Measurements from ENCODE around the gene SCLY. TPM values are rescaled to one million over a fixed set of nuclear protein-coding genes. Genes with fewer than 3 reads are reported as not detected.
A peak's percentile ranks its signal among the peaks of the same experiment; 100 is the strongest.
"Not testable (repeated sequence)": the region's sequence is repeated elsewhere in the genome, so short reads cannot be mapped to it uniquely, and the experiment has no call there.

Gene SCLY
- total and polyA plus RNA-seq, 12 donors = 8.3 to 14.5 (median 11.4) TPM

- Histone ChIP-seq H3K4me1 (peaks cover 0 to 21% (median 0%) of the 10 kb centered on the region in 9 donors), H3K27ac (no peak overlapping the region), H3K4me3 (no peak overlapping the region), H3K27me3 (peaks cover 0 to 6% (median 0%) of the 10 kb centered on the region in 7 donors), H3K9me3 (peaks cover 0 to 20% (median 8%) of the 10 kb centered on the region in 11 donors), H3K36me3 (no peaks in the 10 kb centered on the region)
- 53 to 54% methylated on average over 19 of the region's 19 CpGs for WGBS, 2 donors
- ATAC-seq (no peak), DNase-seq (no peak)
- TF ChIP-seq CTCF (IDR thresholded peaks at IDR 0.05) = no peak
- intact Hi-C loops (cut with DNase I) = no loop called here
These were observed 47.8 kb downstream of the SCLY start for GRCh38 chr2:238108423-238109183.

GRCh38 chr2:238113611-238114010 lies 52.8 kb downstream of the SCLY start:
- peaks cover 0 to 32% (median 24%) of the 10 kb centered on the region in 7 donors for H3K27me3 ChIP-seq
- no peak for TF ChIP-seq CTCF (IDR thresholded peaks at IDR 0.05)
- H3K4me1 ChIP-seq = peaks cover 0 to 8% (median 0%) of the 10 kb centered on the region in 9 donors
- peaks cover 0 to 20% (median 8%) of the 10 kb centered on the region in 11 donors for H3K9me3 ChIP-seq
- H3K4me3 ChIP-seq = no peak overlapping the region
- DNase-seq = peak in 1 of 2 donors; percentile 4
- no peaks in the 10 kb centered on the region for H3K36me3 ChIP-seq
- WGBS, 2 donors = 89 to 92% methylated on average over 13 of the region's 13 CpGs
- ATAC-seq = no peak
- intact Hi-C loops (cut with DNase I) = no loop called here
- H3K27ac ChIP-seq = no peak overlapping the region

GRCh38 chr2:238114331-238114841 lies 53.6 kb downstream of the SCLY start:
- TF ChIP-seq CTCF (IDR thresholded peaks at IDR 0.05) = no peak
- H3K4me3 ChIP-seq = no peak overlapping the region
- ATAC-seq (no peak), DNase-seq (peak in 1 of 2 donors; percentile 3)
- H3K9me3 ChIP-seq = peaks cover 0 to 20% (median 8%) of the 10 kb centered on the region in 11 donors
- WGBS, 2 donors = 67 to 68% methylated on average over 16 of the region's 16 CpGs
- peaks cover 0 to under 1% (median 0%) of the 10 kb centered on the region in 9 donors for H3K4me1 ChIP-seq
- intact Hi-C loops (cut with DNase I) = no loop called here
- no peaks in the 10 kb centered on the region for H3K36me3 ChIP-seq
- H3K27me3 ChIP-seq = peaks cover 0 to 32% (median 24%) of the 10 kb centered on the region in 7 donors
- no peak overlapping the region for H3K27ac ChIP-seq

DNA sequence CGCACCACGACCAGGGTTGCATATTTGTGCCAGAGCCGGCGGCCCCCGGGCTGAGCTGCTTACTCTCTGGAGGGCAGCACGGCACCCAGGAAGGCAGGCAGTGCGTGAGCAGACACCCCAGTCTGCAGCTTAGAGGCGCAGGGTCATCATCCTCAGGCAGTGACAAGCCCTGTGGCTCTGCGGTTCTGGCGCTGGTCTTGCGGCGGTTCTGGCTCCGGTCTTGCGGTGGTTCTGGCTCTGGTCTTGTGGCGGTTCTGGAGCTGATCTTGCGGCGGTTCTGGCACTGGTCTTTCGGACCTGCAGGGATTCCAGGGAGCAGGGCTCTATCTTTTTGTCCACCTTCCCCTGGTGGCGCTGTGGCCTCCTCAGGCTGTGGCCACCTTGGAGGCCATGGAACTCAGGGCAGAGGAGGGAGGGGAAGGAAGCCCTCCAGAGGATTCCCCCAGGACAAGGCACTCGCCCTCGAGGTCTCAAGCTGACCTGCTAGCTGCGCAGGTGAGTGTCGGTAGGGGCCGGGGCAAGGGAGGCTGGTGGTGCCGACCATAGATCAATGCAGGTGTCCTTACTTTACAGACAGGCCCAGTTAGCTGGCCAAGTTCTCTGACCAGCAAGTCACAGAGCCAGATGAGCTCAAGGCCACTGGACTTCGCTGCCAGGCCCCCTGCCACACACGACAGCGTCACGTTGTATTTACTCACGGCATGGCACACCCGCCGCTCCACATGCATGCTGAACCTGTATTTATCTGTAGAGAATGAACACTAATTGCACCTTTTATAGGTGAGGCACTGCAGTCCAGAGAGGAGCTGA lies 54.3 kb downstream of the SCLY start:
- intact Hi-C loops (cut with DNase I) = no loop called here
- TF ChIP-seq CTCF (IDR thresholded peaks at IDR 0.05) = no peak
- peaks cover 0 to 2% (median 0%) of the 10 kb centered on the region in 9 donors for H3K4me1 ChIP-seq
- H3K9me3 ChIP-seq = peaks cover 0 to 20% (median 8%) of the 10 kb centered on the region in 11 donors
- no peaks in the 10 kb centered on the region for H3K36me3 ChIP-seq
- peaks cover 0 to 32% (median 24%) of the 10 kb centered on the region in 7 donors for H3K27me3 ChIP-seq
- peak in 1 of 2 donors; percentile 5 for DNase-seq
- no peak for ATAC-seq
- H3K27ac ChIP-seq = no peak overlapping the region
- no peak overlapping the region for H3K4me3 ChIP-seq
- 90% methylated on average over 32 of the region's 32 CpGs for WGBS, 2 donors

DNA sequence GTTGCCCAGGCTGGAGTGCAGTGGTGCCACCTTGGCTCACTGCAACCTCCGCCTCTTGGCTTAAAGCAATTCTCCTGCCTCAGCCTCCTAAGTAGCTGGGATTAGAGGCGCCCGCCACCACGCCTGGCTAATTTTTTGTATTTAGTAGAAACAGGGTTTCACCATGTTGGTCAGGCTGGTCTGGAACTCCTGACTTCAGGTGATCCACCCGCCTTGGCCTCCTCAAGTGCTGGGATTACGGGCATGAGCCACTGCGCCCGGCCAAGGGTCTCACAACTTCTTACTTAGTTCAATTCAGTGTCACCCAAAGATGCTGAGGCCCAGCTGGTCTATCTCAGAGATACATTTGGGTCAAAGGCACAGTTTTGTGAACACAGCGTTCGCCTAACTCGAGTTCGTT lies 54.9 kb downstream of the SCLY start:
- DNase-seq = not testable (repeated sequence)
- WGBS, 2 donors = 93 to 95% methylated on average over 12 of the region's 12 CpGs

More for the DNA sequence above, 54.9 kb downstream of the SCLY start:
- H3K36me3 ChIP-seq; intact Hi-C loops (cut with DNase I); H3K4me3 ChIP-seq; H3K4me1 ChIP-seq; H3K27ac ChIP-seq; ATAC-seq: not testable (repeated sequence)
- peaks cover 0 to 35% (median 24%) of the 10 kb centered on the region in 7 donors for H3K27me3 ChIP-seq
- peaks cover 0 to 20% (median 8%) of the 10 kb centered on the region in 11 donors for H3K9me3 ChIP-seq

All from heart right ventricle (tissue), 16 donors.